ENCODE results near the gene TNIK. TPM values are rescaled to one million over a fixed set of nuclear protein-coding genes. Genes with fewer than 3 reads are reported as not detected.
A peak's percentile ranks its signal among the peaks of the same experiment; 100 is the strongest.

The TNIK gene
- total and polyA plus RNA-seq, 2 of the 13 experiments (the other 11 are each of a cell fraction or from before 2014, with no cell fraction given) = 0.15 to 0.22 TPM

GRCh38 chr3:171049861-171050444 lies 410.3 kb downstream of the TNIK start:
- Histone ChIP-seq H4K20me1 (ENCODE audit: insufficient read depth, low read length) (no peaks in the 10 kb centered on the region), H3K4me2 (ENCODE audit: low read depth, low read length) (no peak overlapping the region), H3K79me2 (ENCODE audit: insufficient read depth, low read length) (no peaks in the 10 kb centered on the region), H3K9ac (ENCODE audit: insufficient read depth, low read depth, low read length) (no peak overlapping the region), H3K4me1 (ENCODE audit: insufficient read depth, low read length) (peaks cover 71% of the 10 kb centered on the region), H3K27ac (ENCODE audit: extremely low read length, insufficient read depth, low read length) (no peak overlapping the region), H2AFZ (ENCODE audit: low read length) (peak overlapping the region; percentile 43), H3K27me3 (ENCODE audit: control insufficient read depth in 1 of 2, insufficient read depth in 2 of 2, low read length in 2 of 2) (no peaks in the 10 kb centered on the region), H3K4me3 (replicated peaks in 1 of 3; ENCODE audit: insufficient read depth in 1 of 3, low read depth in 2 of 3, low read length in 3 of 3) (no peak overlapping the region), H3K9me3 (ENCODE audit: low read length) (no peaks in the 10 kb centered on the region), H3K36me3 (replicated peaks in 1 of 2; ENCODE audit: control insufficient read depth in 1 of 2, insufficient read depth in 2 of 2, low read length in 2 of 2) (no peaks in the 10 kb centered on the region)
- 54% methylated on average over 6 of the region's 6 CpGs for WGBS (ENCODE audit: low lambda C conversion rate)
- ATAC-seq (peak; percentile 54), FAIRE-seq (peak; percentile 48), DNase-seq (ENCODE audit: low spot score) (peak; percentile 71)
- ChIA-PET POLR2A (interaction anchor here (1.0 to 1.1 kb wide), 2 partner anchors 23 to 48 kb away, joined by 3 to 4 read pairs; partner anchors contain the start of gene SLC2A2), CTCF (ENCODE audit: low intra/inter-chr PET ratio, low total read pairs) (interaction anchor here (0.8 to 2.3 kb wide), 4 partner anchors 88 to 517 kb away, joined by 5 to 19 read pairs (median 6); no protein-coding TSS in a partner anchor)
- in situ Hi-C loops (cut with HindIII; ENCODE audit: extremely low pct_ligation_motif_present, low pct_unique_long_range_greater_than_20kb) = loop anchor here (5.0 kb wide), 2 partner anchors 88 to 117 kb away; no protein-coding TSS in a partner anchor
- intact Hi-C loops (cut with micrococcal nuclease; ENCODE audit: unreplicated experiment) = loop anchor here (1.0 to 2.0 kb wide), 5 partner anchors 89 to 517 kb away; no protein-coding TSS in a partner anchor
- no TSS peak for BruUV-seq (replicated peaks)
- TF ChIP-seq PBX3 (CRISPR knock-in tag; IDR thresholded peaks at IDR 0.05; ENCODE audit: borderline replicate concordance) = no peak
- 0 out of 2 replicates have a peak, but pooled peaks have one; percentile 14 for TF ChIP-seq KMT2A (CRISPR knock-in tag; IDR thresholded peaks at IDR 0.05)
- 0 out of 2 replicates have a peak, but pooled peaks have one; percentile 34 for TF ChIP-seq IRF2 (CRISPR knock-in tag; IDR thresholded peaks at IDR 0.05)
- TF ChIP-seq KLF16 (CRISPR knock-in tag; IDR thresholded peaks at IDR 0.05) = peak in 1 of 2 experiments; percentile 38; a peak in 1 of 4 replicates
- TF ChIP-seq STAG1 (CRISPR knock-in tag; IDR thresholded peaks at IDR 0.05) = peak; percentile 90
- TF ChIP-seq NRL (CRISPR knock-in tag; IDR thresholded peaks at IDR 0.05; ENCODE audit: borderline replicate concordance) = no peak
- TF ChIP-seq MTERF4 (CRISPR knock-in tag; IDR thresholded peaks at IDR 0.05) = no peak
- TF ChIP-seq HOMEZ (CRISPR knock-in tag; IDR thresholded peaks at IDR 0.05; ENCODE audit: low read depth) = 0 out of 2 replicates have a peak, but pooled peaks have one; percentile 27
- TF ChIP-seq MED1 (CRISPR knock-in tag; IDR thresholded peaks at IDR 0.05) = peak; percentile 65; the same call in 1 of the 2 replicates
- peak; percentile 35; the same call in 1 of the 2 replicates for TF ChIP-seq FOSL2 (CRISPR knock-in tag; IDR thresholded peaks at IDR 0.05)
- peak; percentile 94 for TF ChIP-seq SMC3 (IDR thresholded peaks at IDR 0.05; ENCODE audit: low read length)
- peak; percentile 48; the same call in 1 of the 2 replicates for TF ChIP-seq ZNF644 (CRISPR knock-in tag; IDR thresholded peaks at IDR 0.05; ENCODE audit: low read depth)
- peak; percentile 65; the same call in 1 of the 2 replicates for TF ChIP-seq ZNF614 (CRISPR knock-in tag; IDR thresholded peaks at IDR 0.05; ENCODE audit: borderline replicate concordance)
- no peak for TF ChIP-seq RBFOX2 (IDR thresholded peaks at IDR 0.05; ENCODE audit: low read depth, low read length)
- TF ChIP-seq TARDBP (CRISPR knock-in tag; IDR thresholded peaks at IDR 0.05) = 0 out of 2 replicates have a peak, but pooled peaks have one; percentile 20
- peak; percentile 81 for TF ChIP-seq CTCF (CRISPR knock-in tag; IDR thresholded peaks at IDR 0.05)
- 0 out of 2 replicates have a peak, but pooled peaks have one; percentile 24 for TF ChIP-seq ZNF652 (CRISPR knock-in tag; IDR thresholded peaks at IDR 0.05; ENCODE audit: borderline replicate concordance, low read depth)
- peak; percentile 32 for TF ChIP-seq TEAD3 (CRISPR knock-in tag; optimal IDR thresholded peaks at IDR 0.05; ENCODE audit: borderline replicate concordance)
- peak; percentile 45; the same call in 1 of the 2 replicates for TF ChIP-seq POGZ (CRISPR knock-in tag; IDR thresholded peaks at IDR 0.05)
- TF ChIP-seq FOXA3 (CRISPR knock-in tag; IDR thresholded peaks at IDR 0.05) = peak; percentile 51

Measured in HepG2 (cell line).